Stomach smooth muscle (tissue), 2 donors: ENCODE data around the gene LNX2.

Experiments used
- H3K27ac ChIP-seq: one replicate; pipeline ENCODE4 v1.7.0; 2013; ENCODE audit warnings: mild to moderate bottlenecking, low read length, inconsistent platforms
- H3K27me3 ChIP-seq, 2 donors: one replicate each; pipeline ENCODE4 v1.7.0; 2013; ENCODE audit warnings: low read length in 2 of 2; ENCODE audit not compliant: insufficient read depth in 2 of 2, control insufficient read depth in 1 of 2
- H3K36me3 ChIP-seq, 2 donors: one replicate each; pipeline ENCODE4 v1.7.0; 2013; ENCODE audit warnings: low read length in 2 of 2; ENCODE audit not compliant: control insufficient read depth in 2 of 2, insufficient read depth in 2 of 2
- H3K4me1 ChIP-seq: one replicate; pipeline ENCODE4 v1.7.0; 2013; ENCODE audit warnings: low read length; ENCODE audit not compliant: control insufficient read depth, insufficient read depth
- H3K4me3 ChIP-seq, 2 donors: one replicate each; pipeline ENCODE4 v1.7.0; 2013; ENCODE audit warnings: low read length in 2 of 2
- H3K9ac ChIP-seq, 2 donors: one replicate each; pipeline ENCODE4 v1.7.0; 2013; ENCODE audit warnings: low read length in 2 of 2, mild to moderate bottlenecking in 1 of 2
- H3K9me3 ChIP-seq, 2 donors: one replicate each; pipeline ENCODE4 v1.7.0; 2013; ENCODE audit warnings: low read length in 2 of 2; ENCODE audit not compliant: control insufficient read depth in 2 of 2
- donor health status: healthy.
- donor health status: Pancreatic carcinoma.

LNX2 gene

GRCh38 chr13:27620377-27621115 lies at the start of gene LNX2:
TSS of gene LNX2 (minus strand) at chr13:27620529. CDS start at chr13:27581703, 38,826 bp downstream.
- H3K27ac ChIP-seq: peak within 1 kb of the TSS; percentile 78
- no peaks in the 10 kb centered on the region for H3K27me3 ChIP-seq
- no peaks in the 10 kb centered on the region for H3K9me3 ChIP-seq
- peak within 1 kb of the TSS; percentile 93 to 96 for H3K4me3 ChIP-seq
- H3K36me3 ChIP-seq: peaks cover 5 to 6% of the 10 kb centered on the region in 2 donors
- H3K9ac ChIP-seq: peak within 1 kb of the TSS; percentile 84 to 89
- H3K4me1 ChIP-seq: peaks cover 23% of the 10 kb centered on the region

- Histone ChIP-seq H3K27ac (no peak overlapping the region), H3K4me3 (no peak overlapping the region), H3K27me3 (no peaks in the 10 kb centered on the region), H3K4me1 (peaks cover 2% of the 10 kb centered on the region), H3K9ac (no peak overlapping the region), H3K9me3 (no peaks in the 10 kb centered on the region), H3K36me3 (peaks cover 3 to 4% of the 10 kb centered on the region in 2 donors)
Observed at GRCh38 chr13:27667946-27668345, 47.6 kb upstream of the LNX2 start.

GRCh38 chr13:27666951-27667350 lies 46.6 kb upstream of the LNX2 start:
- Histone ChIP-seq H3K36me3 (peaks cover 3 to 4% of the 10 kb centered on the region in 2 donors), H3K27me3 (no peaks in the 10 kb centered on the region), H3K9me3 (no peaks in the 10 kb centered on the region), H3K4me3 (no peak overlapping the region), H3K27ac (no peak overlapping the region), H3K9ac (no peak overlapping the region), H3K4me1 (peaks cover 2% of the 10 kb centered on the region)

GRCh38 chr13:27665761-27666160 lies 45.4 kb upstream of the LNX2 start:
- H3K27ac ChIP-seq: no peak overlapping the region
- peaks cover 3 to 4% of the 10 kb centered on the region in 2 donors for H3K36me3 ChIP-seq
- no peaks in the 10 kb centered on the region for H3K9me3 ChIP-seq
- H3K27me3 ChIP-seq: no peaks in the 10 kb centered on the region
- no peak overlapping the region for H3K9ac ChIP-seq
- H3K4me1 ChIP-seq: peaks cover 2% of the 10 kb centered on the region
- no peak overlapping the region for H3K4me3 ChIP-seq

- peaks cover 2% of the 10 kb centered on the region for H3K4me1 ChIP-seq
- no peak overlapping the region for H3K4me3 ChIP-seq
- H3K9me3 ChIP-seq: no peaks in the 10 kb centered on the region
- H3K36me3 ChIP-seq: peaks cover 3 to 6% of the 10 kb centered on the region in 2 donors
- H3K27ac ChIP-seq: no peak overlapping the region
- no peak overlapping the region for H3K9ac ChIP-seq
- H3K27me3 ChIP-seq: no peaks in the 10 kb centered on the region
Observed at GRCh38 chr13:27665333-27665732, 45.0 kb upstream of the LNX2 start.

- no peak overlapping the region for H3K27ac ChIP-seq
- no peak overlapping the region for H3K4me3 ChIP-seq
- no peaks in the 10 kb centered on the region for H3K27me3 ChIP-seq
- H3K9ac ChIP-seq: no peak overlapping the region
- H3K9me3 ChIP-seq: no peaks in the 10 kb centered on the region
- peaks cover 6 to 7% of the 10 kb centered on the region in 2 donors for H3K36me3 ChIP-seq
- H3K4me1 ChIP-seq: peaks cover 2% of the 10 kb centered on the region
Observed at GRCh38 chr13:27663947-27664346, 43.6 kb upstream of the LNX2 start.

GRCh38 chr13:27662738-27663470 lies 42.6 kb upstream of the LNX2 start:
- Histone ChIP-seq H3K27ac (no peak overlapping the region), H3K4me3 (no peak overlapping the region), H3K4me1 (peaks cover 1% of the 10 kb centered on the region)

GRCh38 chr13:27661017-27661416 lies 40.7 kb upstream of the LNX2 start:
- no peak overlapping the region for H3K4me3 ChIP-seq
- no peaks in the 10 kb centered on the region for H3K27me3 ChIP-seq
- no peak overlapping the region for H3K9ac ChIP-seq
- H3K4me1 ChIP-seq: no peaks in the 10 kb centered on the region
- no peaks in the 10 kb centered on the region for H3K9me3 ChIP-seq
- H3K27ac ChIP-seq: no peak overlapping the region
- H3K36me3 ChIP-seq: peaks cover 4 to 6% of the 10 kb centered on the region in 2 donors

More at GRCh38 chr13:27662738-27663470, 42.6 kb upstream of the LNX2 start:
- Histone ChIP-seq H3K36me3 (peaks cover 6 to 7% of the 10 kb centered on the region in 2 donors), H3K27me3 (no peaks in the 10 kb centered on the region), H3K9me3 (no peaks in the 10 kb centered on the region), H3K9ac (no peak overlapping the region)

GRCh38 chr13:27660511-27660910 lies 40.2 kb upstream of the LNX2 start:
- Histone ChIP-seq H3K27me3 (no peaks in the 10 kb centered on the region), H3K4me1 (no peaks in the 10 kb centered on the region), H3K27ac (no peak overlapping the region), H3K36me3 (peaks cover 2 to 4% of the 10 kb centered on the region in 2 donors), H3K9me3 (no peaks in the 10 kb centered on the region), H3K4me3 (no peak overlapping the region), H3K9ac (no peak overlapping the region)

- peaks cover 2 to 4% of the 10 kb centered on the region in 2 donors for H3K36me3 ChIP-seq
Observed at GRCh38 chr13:27659145-27659865, 39.0 kb upstream of the LNX2 start.

More at GRCh38 chr13:27659145-27659865, 39.0 kb upstream of the LNX2 start:
- Histone ChIP-seq H3K4me3 (no peak overlapping the region), H3K4me1 (no peaks in the 10 kb centered on the region), H3K27ac (no peak overlapping the region), H3K27me3 (no peaks in the 10 kb centered on the region), H3K9me3 (no peaks in the 10 kb centered on the region), H3K9ac (no peak overlapping the region)
